A673 (cell line): ENCODE results near the gene GDPD5.

ENCODE experiments used
- CTCF ChIP-seq: fragments of 300-800, 200-600 bp; sonication (generic); conservative IDR thresholded peaks from 2 replicates; pipeline ENCODE4 v1.5.1; 2017; ENCODE audit warnings: low read depth, mild to moderate bottlenecking, antibody characterized with exemption, low read length, moderate library complexity, mixed read lengths
- EZH2 ChIP-seq: fragments of 200-600 bp; sonication (generic); IDR thresholded peaks from 2 replicates; pipeline ENCODE4 v1.6.1; 2017; ENCODE audit warnings: borderline replicate concordance, low read depth, mild to moderate bottlenecking, mixed read lengths, antibody characterized with exemption, low read length; ENCODE audit not compliant: poor library complexity, severe bottlenecking

- TF ChIP-seq CTCF (no peak), EZH2 (no peak)
These were observed 101.3 kb downstream of the GDPD5 start for GRCh38 chr11:75424396-75424795.
